BLaER1 (cell line): ENCODE measurements around the gene TUBGCP6.

Experiments
- H3K27ac ChIP-seq: shearing (Covaris generic); formaldehyde crosslinking; 2 replicates; pipeline ENCODE4 v1.8.1; 2022
- H3K27me3 ChIP-seq: shearing (Covaris generic); formaldehyde crosslinking; 2 replicates; pipeline ENCODE4 v1.8.1; 2022
- H3K36me3 ChIP-seq: shearing (Covaris generic); formaldehyde crosslinking; 2 replicates; pipeline ENCODE4 v1.8.1; 2022
- H3K4me1 ChIP-seq: shearing (Covaris generic); formaldehyde crosslinking; 2 replicates; pipeline ENCODE4 v1.8.1; 2022
- H3K4me2 ChIP-seq: shearing (Covaris generic); formaldehyde crosslinking; 2 replicates; pipeline ENCODE4 v1.8.1; 2022
- H3K4me3 ChIP-seq: shearing (Covaris generic); formaldehyde crosslinking; 2 replicates; pipeline ENCODE4 v1.8.1; 2022
- H3K9ac ChIP-seq: shearing (Covaris generic); formaldehyde crosslinking; 2 replicates; pipeline ENCODE4 v1.8.1; 2022
- H3K9me3 ChIP-seq: shearing (Covaris generic); formaldehyde crosslinking; 2 replicates; pipeline ENCODE4 v1.8.1; 2022
- H4K20me1 ChIP-seq: shearing (Covaris generic); formaldehyde crosslinking; 2 replicates; pipeline ENCODE4 v1.8.1; 2022
- Cebpa-rat ChIP-seq: shearing (Covaris generic); IDR thresholded peaks from 2 replicates; pipeline ENCODE4 v1.8.1; 2022

The TUBGCP6 gene

GRCh38 chr22:50190941-50191741 lies 53.7 kb downstream of the TUBGCP6 start:
- H3K4me1 ChIP-seq, result peaks cover 91% of the 10 kb centered on the region
- peak overlapping the region; percentile 98 for H3K4me2 ChIP-seq
- H3K9ac ChIP-seq, result peak overlapping the region; percentile 99
- H4K20me1 ChIP-seq, result peaks cover 56% of the 10 kb centered on the region
- H3K36me3 ChIP-seq, result peaks cover 37% of the 10 kb centered on the region
- H3K27me3 ChIP-seq, result no peaks in the 10 kb centered on the region
- no peak; the same call in 1 of the 2 replicates for TF ChIP-seq Cebpa-rat
- no peaks in the 10 kb centered on the region for H3K9me3 ChIP-seq
- H3K4me3 ChIP-seq, result peak overlapping the region; percentile 55
- peak overlapping the region; percentile 99 for H3K27ac ChIP-seq

- Histone ChIP-seq H3K36me3 (peaks cover 29% of the 10 kb centered on the region), H3K9ac (peak overlapping the region; percentile 99), H3K4me3 (peak overlapping the region; percentile 99), H3K4me2 (peak overlapping the region; percentile 98), H3K27ac (peak overlapping the region; percentile 99), H3K9me3 (no peaks in the 10 kb centered on the region), H3K4me1 (peaks cover 84% of the 10 kb centered on the region), H3K27me3 (peaks cover under 1% of the 10 kb centered on the region; the same call in 1 of the 2 replicates), H4K20me1 (peaks cover 48% of the 10 kb centered on the region)
- peak; percentile 61; the same call in 1 of the 2 replicates for TF ChIP-seq Cebpa-rat
Observed at GRCh38 chr22:50190182-50190940, 54.5 kb downstream of the TUBGCP6 start.

- H3K4me3 ChIP-seq, result peak overlapping the region; percentile 99
- H3K9me3 ChIP-seq, result no peaks in the 10 kb centered on the region
Observed at GRCh38 chr22:50189849-50190181, 55.0 kb downstream of the TUBGCP6 start.

GRCh38 chr22:50189184-50189848 lies 55.5 kb downstream of the TUBGCP6 start:
- TF ChIP-seq Cebpa-rat, result no peak
- Histone ChIP-seq H3K4me1 (peaks cover 84% of the 10 kb centered on the region), H3K4me2 (peak overlapping the region; percentile 98), H3K27me3 (peaks cover 11% of the 10 kb centered on the region), H3K36me3 (peaks cover 20% of the 10 kb centered on the region), H3K9ac (peak overlapping the region; percentile 99), H3K9me3 (no peaks in the 10 kb centered on the region), H4K20me1 (peaks cover 39% of the 10 kb centered on the region), H3K4me3 (peak overlapping the region; percentile 99), H3K27ac (peak overlapping the region; percentile 99)

More at GRCh38 chr22:50189849-50190181, 55.0 kb downstream of the TUBGCP6 start:
- Histone ChIP-seq H4K20me1 (peaks cover 43% of the 10 kb centered on the region), H3K27ac (peak overlapping the region; percentile 99), H3K36me3 (peaks cover 25% of the 10 kb centered on the region), H3K4me2 (peak overlapping the region; percentile 98), H3K27me3 (peaks cover 6% of the 10 kb centered on the region), H3K9ac (peak overlapping the region; percentile 99), H3K4me1 (peaks cover 84% of the 10 kb centered on the region)
- TF ChIP-seq Cebpa-rat, result no peak

GRCh38 chr22:50188356-50188755 lies 56.5 kb downstream of the TUBGCP6 start:
- Histone ChIP-seq H3K27ac (peak overlapping the region; percentile 99), H3K36me3 (peaks cover 10% of the 10 kb centered on the region), H3K4me2 (peak overlapping the region; percentile 98), H3K4me3 (peak overlapping the region; percentile 99), H3K27me3 (peaks cover 21% of the 10 kb centered on the region), H4K20me1 (peaks cover 39% of the 10 kb centered on the region), H3K4me1 (peaks cover 82% of the 10 kb centered on the region), H3K9ac (peak overlapping the region; percentile 99), H3K9me3 (no peaks in the 10 kb centered on the region)
- TF ChIP-seq Cebpa-rat, result no peak

- H3K9ac ChIP-seq, result peak overlapping the region; percentile 99
- H4K20me1 ChIP-seq, result peaks cover 39% of the 10 kb centered on the region
- H3K4me2 ChIP-seq, result peak overlapping the region; percentile 98
- peaks cover 7% of the 10 kb centered on the region for H3K36me3 ChIP-seq
- H3K4me1 ChIP-seq, result peaks cover 76% of the 10 kb centered on the region
- H3K27ac ChIP-seq, result peak overlapping the region; percentile 99
- H3K27me3 ChIP-seq, result peaks cover 21% of the 10 kb centered on the region
- no peaks in the 10 kb centered on the region for H3K9me3 ChIP-seq
- no peak for TF ChIP-seq Cebpa-rat
- peak overlapping the region; percentile 99 for H3K4me3 ChIP-seq
Observed at GRCh38 chr22:50186761-50187523, 57.9 kb downstream of the TUBGCP6 start.

- peaks cover 21% of the 10 kb centered on the region for H3K27me3 ChIP-seq
- peak overlapping the region; percentile 99 for H3K9ac ChIP-seq
- peaks cover 7% of the 10 kb centered on the region for H3K36me3 ChIP-seq
- peak overlapping the region; percentile 99 for H3K4me3 ChIP-seq
- no peaks in the 10 kb centered on the region for H3K9me3 ChIP-seq
- H3K27ac ChIP-seq, result peak overlapping the region; percentile 99
- no peak for TF ChIP-seq Cebpa-rat
- H3K4me1 ChIP-seq, result peaks cover 71% of the 10 kb centered on the region
- H3K4me2 ChIP-seq, result peak overlapping the region; percentile 98
- peaks cover 39% of the 10 kb centered on the region for H4K20me1 ChIP-seq
Observed at GRCh38 chr22:50186181-50186714, 58.6 kb downstream of the TUBGCP6 start.

- peaks cover 21% of the 10 kb centered on the region for H3K27me3 ChIP-seq
- peaks cover 34% of the 10 kb centered on the region for H4K20me1 ChIP-seq
- TF ChIP-seq Cebpa-rat, result no peak
- peaks cover 71% of the 10 kb centered on the region for H3K4me1 ChIP-seq
- no peaks in the 10 kb centered on the region for H3K9me3 ChIP-seq
- peak within 1 kb of the TSS; percentile 99 for H3K9ac ChIP-seq
- peak within 1 kb of the TSS; percentile 99 for H3K4me3 ChIP-seq
- peak within 1 kb of the TSS; percentile 98 for H3K4me2 ChIP-seq
- H3K36me3 ChIP-seq, result peaks cover 7% of the 10 kb centered on the region
- peak within 1 kb of the TSS; percentile 99 for H3K27ac ChIP-seq
Observed at GRCh38 chr22:50185375-50186087, 59.3 kb downstream of the TUBGCP6 start, which contains the start of gene TRABD. TSS of gene TRABD (plus strand) at chr22:50185913. CDS start at chr22:50193061, 7,148 bp downstream.
